Nucleus accumbens (tissue), 56 donors: ENCODE measurements around the gene F2R.

Source experiments
- DNase-seq, 56 donors: peaks; one replicate each; lab custom pipeline; 2025; lab: John Stamatoyannopoulos, UW

F2R gene

DNA sequence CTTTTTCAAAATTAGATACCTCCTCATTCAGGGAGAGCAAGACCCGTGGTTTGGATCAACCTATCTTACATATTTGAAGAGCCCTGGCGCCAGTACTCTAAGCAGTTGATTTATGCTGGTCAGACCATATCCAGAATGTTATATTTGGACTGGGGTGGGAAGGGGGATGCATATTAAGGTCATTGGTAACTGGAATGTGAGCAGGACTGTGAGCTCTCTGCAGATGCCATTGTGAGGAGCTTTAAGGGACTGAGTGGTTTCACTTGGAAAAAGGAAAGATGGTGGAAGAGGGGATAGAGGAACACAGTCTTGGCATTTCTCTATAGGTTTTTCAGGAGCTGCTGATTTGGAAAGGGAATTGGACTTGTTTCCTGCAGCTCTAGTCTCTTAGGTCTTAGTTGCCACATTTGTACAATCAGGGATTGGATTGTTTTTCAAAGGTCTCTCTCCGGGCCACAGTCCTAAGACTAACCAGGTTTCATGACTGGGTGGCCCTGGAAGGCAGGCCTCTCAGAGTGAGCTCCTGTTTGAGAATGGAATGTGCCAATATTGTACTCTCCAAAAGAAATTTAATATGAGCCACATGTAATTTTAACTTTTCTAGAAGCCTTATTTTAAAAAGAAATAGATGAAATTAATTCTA, 25.8 kb upstream of the F2R start:
- DNase-seq, result no peak

DNA sequence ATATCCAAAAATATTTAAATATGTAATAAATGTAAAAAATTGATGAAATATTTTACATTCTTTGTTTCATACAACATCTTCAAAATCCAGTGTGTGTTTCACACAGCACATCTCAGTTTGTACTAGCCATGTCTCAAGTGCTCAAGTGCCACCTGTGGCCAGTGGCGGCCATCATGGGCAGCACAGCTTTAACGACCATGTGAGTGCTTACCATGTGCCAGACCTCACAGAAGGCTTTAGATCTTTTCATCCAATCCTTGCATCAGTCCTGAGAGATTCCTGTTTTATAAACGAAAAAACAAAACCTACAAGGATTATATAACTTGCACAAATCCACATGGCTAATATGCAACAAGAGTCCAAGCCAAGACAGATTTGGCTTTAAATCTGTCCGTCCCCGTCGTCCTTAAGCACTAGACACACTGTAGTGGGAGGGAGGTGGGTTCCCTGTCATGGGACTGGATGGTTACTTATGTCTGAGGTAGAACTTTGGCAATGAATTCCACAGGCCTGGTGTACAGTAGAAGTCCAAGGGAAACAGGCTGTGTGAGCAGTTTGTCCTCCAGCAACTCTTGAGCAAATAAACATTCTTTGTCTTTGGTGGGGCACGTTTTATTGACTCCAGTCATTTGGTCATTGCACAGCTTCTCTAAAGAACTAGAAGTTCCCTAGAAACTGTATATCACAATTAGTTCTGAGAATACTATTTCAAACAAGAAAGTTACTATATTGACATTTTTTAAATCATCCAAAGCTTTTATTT, 25.0 kb upstream of the F2R start:
- no peak for DNase-seq

DNA sequence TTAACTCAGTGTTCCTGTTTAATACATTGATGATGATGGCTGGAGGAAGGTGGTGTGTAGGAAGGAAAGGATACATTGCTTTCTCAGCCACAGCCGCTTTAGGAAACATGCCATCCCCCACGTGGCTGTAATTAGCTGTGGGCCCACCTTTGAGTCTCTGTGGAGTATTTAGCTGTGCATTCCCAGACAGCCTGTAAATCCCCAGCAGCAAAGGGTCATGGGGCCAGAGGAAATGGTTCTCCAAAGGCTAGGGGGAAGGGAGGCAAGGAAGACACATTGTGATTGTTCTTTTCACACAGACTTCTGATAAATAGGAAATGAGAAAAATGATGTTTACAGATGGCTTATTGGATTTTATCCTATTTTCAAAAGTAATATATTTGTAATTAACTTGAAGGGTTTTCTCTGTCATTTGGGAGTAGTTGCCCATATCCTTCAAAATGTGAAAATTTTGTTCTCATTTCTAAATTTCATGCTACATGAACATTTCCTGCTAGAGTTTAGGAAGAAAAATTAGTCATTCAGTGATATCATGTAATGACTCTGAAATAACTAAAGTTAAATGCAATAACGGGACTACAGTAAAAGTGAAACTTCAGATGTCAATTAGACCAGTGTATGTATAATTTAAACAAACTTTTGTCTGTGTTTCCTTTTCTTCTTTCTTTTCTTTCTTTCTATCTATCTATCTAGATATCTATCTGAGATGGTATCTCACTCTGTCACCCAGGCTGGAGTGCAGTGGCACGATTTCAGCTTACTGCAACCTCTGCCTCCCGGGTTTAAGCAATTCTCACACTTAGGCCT, 24.3 kb upstream of the F2R start:
- DNase-seq, result no peak

GRCh38 chr5:76692274-76692540, 23.7 kb upstream of the F2R start:
- DNase-seq, result no peak

DNA sequence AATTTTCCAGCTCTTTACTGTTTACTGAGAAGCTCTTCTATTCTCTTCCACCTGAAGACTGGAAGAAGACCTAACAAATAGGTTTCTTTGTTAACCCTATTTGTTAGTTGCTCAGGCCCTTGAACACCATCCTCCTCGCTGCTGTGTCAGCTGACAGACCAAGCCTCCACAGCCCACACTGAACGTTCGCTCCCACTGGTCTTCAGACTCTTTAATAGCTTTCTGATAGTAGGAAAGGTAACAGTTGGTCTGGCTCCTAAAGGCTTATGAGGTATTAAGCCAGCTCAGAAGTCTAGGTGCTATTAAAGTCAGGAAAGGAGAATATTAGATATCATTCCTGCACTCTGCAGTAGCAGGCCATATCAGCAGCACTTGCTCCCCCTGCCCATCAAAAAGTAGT, 23.3 kb upstream of the F2R start:
- DNase-seq, result no peak

GRCh38 chr5:76693141-76693540, 22.8 kb upstream of the F2R start:
- no peak for DNase-seq

GRCh38 chr5:76694317-76694716, 21.6 kb upstream of the F2R start:
- no peak for DNase-seq

DNA sequence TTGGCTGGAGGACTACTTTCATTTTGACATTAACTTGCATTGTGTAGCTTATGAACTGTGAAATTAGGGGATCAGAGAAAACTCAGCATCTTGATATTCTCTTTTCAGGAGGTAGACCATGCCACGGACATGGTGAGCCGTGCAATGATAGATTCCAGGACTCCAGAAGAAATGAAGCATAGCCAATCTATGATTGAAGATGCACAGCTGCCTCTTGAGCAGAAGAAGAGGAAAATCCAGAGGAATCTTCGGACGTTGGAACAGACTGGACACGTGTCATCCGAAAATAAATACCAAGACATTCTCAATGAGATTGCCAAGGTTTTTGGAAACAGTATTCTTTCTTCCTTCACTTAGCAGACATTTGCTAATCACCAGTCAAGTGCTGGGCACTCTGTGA, 20.6 kb upstream of the F2R start:
- no peak for DNase-seq

DNA sequence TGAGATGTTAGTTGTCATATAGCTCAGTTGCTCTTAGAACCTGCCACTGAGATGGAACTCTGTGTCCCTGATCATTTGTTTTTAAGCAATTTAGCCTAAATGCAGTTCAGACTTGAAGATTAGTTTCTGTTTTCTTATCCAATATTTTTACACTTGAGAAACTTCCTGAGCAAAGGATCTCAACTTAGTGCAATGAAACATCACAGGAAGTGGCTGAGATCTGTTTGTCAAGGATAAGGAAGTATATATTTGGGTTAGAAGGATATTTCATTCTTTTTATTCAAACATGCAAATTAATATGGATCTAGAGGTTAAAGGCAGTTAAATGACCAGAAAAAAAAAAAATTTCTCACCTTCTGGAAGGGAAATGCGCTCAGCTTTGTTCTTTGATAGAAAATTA, 19.7 kb upstream of the F2R start:
- no peak for DNase-seq

DNA sequence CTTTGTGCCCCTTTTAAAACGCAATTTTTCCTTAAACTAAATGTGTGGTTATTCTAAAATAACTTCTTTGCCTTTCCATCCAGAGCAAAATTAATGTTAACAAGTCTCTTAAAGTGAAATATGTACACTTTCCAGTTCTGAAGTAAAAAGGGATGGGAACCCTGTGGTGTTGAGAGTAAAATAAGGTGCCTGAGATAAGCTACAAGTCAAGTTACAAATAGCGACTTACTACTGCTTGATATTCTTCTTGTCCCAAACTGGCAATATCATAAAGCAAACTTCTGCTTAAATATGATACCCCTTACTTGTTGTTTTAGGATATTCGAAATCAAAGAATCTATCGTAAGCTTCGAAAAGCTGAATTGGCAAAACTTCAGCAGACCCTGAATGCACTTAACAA, 18.3 kb upstream of the F2R start:
- DNase-seq, result no peak

DNA sequence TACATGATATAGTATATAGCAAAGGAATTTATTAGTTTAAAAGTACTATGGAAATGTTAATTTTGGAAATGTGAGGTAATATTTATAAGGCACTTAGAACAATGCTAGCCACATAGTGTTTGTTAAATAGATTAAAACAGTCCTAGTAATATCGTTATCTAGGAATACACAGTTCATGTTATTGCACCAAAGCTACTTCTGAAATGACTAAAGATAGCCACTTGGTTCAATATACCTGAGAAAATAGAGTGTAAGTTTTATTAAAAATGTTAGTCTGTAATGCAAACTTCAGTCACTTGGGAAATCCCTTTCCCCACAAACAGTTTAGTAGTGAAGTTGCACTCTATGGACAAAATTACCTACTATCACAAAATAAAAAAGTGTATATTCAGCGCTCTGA, 15.4 kb upstream of the F2R start:
- no peak for DNase-seq

DNA sequence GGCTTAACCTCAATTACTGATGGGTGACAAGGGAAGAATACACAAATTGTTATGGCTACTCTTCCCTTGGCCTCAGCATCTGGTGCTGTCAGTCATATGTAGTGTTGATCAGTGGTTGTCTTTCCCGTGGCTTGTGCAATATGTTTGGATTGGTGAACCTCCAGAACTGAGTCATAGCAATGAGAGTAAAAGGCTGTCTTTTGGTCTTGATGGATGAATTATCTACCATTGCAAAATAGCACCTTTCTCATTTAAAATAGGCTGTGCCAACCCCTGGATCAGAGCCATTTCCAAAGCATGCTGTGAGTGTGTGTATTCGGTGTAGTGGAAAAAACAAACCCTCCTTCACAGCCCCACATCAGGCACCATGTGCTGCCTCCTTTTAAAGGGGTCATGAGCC, 14.6 kb upstream of the F2R start:
- DNase-seq, result no peak

DNA sequence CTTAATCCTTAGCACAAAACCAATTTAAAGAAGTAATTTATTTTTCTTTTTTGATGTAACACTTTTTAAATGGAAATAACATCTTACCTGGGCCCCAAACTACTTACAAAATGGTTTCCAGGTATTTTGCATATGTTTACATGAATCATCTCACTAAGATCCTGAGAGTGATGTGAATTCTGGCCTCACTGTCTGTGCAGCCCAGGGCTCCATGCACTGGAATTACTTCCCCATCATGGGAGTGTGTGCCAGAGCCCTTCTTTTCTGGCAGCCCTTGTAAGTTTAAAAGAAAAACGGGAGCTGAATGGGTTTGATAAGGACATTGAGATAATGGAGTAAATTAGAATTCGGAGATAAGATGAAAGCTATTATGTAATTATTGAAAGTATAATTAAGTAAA, 12.2 kb upstream of the F2R start:
- DNase-seq, result no peak

DNA sequence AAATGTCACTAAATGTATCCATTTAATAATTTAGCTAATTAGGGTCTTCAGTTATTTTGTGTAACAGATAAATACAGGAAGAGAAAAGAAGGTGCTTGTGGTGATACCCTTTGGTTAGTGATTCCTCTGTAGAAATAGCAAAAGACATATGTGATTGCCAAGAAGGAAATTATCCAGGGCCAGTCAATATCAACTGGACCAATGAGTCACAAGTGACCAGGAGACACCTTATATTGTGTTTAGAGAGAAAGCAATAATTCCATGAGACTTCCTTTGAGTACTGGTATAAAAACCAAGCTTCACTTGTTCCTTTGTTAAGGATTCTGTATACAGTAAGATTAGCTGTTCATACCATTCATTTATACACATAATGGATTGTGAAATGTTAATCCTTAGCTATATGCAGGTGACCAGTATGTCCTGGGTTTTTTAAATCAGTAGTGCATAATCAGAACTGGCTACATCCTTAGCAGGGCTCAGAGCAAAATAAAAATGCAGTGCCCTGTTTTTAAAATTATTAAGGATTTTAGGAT, 11.7 kb upstream of the F2R start:
- DNase-seq, result no peak

- no peak for DNase-seq
Observed at GRCh38 chr5:76705574-76705973, 10.4 kb upstream of the F2R start.

DNA sequence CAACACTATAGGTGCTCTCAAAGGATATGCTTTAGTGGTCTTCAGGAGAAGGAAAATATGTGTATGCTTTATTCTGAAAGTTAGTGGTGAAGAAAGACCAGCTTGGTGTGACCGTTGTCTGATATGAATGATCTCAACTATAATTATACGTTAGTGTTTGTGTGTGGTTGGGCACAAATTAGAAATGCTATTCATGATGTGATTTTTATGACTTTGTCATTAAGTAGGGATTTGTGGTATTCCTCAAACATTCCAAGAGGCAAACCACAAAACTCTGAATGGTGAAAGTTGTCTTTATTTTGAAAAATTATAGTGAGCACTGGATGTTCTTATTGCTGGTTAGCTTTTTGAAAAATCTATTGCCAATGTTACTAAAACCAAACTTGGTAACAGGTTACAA, 6.2 kb upstream of the F2R start:
- DNase-seq, result no peak

DNA sequence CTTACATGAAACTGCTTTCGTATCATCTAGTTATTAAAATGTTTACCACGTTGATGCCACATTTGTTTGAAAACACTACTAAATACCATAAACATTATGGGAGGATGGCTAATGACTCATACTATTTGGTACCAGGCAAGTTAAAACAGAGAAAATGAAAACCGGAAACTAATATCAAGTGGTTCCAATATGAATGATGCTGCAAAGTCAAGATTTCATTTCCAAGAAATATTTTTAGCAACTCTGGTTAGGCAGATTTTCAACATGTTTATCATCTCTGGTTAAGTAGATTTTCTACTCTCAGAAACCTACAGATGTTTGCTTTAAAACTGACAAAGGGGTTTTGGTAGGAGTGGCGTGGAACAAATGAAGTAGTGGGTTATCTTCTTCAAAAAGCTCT, 4.9 kb upstream of the F2R start:
- DNase-seq, result no peak

DNA sequence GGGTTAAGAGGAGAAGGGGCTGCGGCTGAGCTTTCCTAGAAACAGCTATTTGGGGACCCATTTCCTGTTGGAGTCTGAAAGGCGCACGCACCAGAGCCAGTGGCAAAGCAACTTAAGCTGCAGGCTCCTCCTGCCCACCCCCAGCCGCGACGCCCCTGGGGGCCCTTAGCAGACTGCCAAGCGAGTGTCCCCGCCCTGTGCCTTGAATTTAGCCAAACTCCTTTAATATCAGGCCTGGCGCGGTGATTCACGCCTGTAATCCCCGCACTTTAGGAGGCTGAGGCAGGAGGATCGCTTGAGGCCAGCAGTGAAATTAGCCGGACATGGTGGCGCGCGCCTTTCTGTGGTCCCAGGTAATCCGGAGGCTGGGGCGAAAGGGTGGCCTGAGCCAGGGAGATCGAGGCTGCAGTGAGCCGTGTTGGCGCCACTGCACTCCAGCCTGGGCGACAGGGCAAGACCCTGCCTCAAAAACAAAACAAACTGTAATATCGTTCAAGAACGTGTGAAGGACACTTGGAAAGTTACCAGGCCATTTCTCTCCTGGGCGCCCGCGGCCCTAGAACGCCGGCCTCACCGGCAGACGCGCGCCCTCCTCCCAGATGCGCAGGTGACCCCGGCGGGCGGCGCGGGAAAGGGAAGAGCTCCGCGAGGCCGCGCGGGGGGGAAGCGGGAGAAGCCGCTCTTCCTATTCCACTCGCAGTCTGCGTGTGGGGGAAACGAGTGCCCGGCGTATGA, 1.0 kb upstream of the F2R start:
- peak in 1 of 56 donors; percentile 4 for DNase-seq

- no peak for DNase-seq
Observed at GRCh38 chr5:76715486-76715735, 515 bp upstream of the F2R start.

DNA sequence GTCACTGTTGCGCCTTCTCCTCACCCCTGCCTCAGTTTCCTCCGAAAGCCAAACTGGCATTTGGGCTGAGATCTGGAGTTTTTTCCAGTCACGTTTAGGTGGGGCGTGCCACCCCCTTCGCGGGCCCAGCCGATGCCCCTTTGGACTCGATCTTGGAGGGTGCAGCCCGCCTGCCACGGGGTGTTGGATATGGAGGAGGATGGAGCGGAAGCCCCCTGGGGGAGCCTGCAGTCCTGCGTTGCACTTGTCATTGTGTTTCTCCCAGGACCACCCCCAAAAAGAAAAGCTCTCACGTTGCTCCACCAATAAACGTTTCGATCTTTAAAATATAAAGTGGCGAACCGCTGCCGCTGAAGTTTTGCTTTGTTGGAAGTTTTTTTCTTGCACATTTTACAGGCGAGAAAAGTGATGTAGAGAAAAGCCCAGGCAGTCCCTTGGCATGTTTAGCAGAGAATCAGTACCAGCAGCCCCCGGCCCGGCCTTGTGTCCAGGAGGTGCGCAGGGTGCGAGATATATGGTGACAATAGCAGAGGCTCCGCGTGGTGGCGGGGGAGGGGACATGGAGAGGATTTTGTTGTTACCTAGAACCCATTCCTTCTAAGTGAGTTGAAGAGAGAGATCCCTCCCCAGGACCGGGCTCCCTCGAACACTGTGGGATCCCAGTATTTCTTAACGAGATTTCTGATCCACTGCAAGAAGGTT, 681 bp downstream of the F2R start:
- no peak for DNase-seq
